ENCODE measurements around the gene MAOA.
"Not testable (repeated sequence)": the region's sequence is repeated elsewhere in the genome, so short reads cannot be mapped to it uniquely, and the experiment has no call there.

Gene MAOA

DNA sequence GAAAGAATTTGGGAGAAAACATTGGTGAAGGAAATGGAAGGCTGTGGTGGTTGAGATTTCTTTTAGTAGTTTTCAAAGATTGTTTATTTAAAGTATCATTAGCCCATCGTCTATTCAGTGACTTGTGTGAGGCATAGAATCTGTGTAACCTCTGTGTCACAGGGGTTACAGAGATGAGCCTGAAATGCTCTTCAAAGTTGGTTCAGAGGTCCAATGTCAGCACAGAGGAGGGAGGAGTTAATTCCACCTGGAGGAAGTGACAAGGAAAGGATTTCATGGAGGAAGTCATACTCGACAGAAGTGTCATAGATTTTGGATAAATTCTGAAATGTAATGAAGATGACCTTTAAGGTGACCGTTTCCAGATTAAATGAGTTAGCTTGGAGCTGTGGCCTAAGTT, 8.2 kb downstream of the MAOA start:
- DNase-seq, result no peak

DNA sequence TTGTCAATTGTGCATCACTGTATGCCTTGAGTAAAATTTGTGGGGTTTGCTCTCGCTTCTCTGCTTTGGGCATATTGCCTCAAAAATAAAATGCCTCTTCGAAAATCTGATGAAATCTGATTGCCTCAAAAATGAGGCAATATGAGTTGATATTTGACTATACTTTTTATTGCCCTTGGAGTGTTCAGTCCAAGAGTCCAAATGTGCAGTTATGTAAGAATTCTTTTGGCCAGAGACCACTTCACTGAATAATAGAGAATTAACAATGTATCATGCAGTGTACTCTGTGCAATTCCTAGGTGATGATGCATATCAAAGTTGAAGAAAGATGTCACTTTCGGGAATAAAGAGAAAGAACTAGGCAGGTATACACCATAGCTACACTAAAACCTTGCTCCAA, 8.6 kb downstream of the MAOA start:
- DNase-seq, result no peak

DNA sequence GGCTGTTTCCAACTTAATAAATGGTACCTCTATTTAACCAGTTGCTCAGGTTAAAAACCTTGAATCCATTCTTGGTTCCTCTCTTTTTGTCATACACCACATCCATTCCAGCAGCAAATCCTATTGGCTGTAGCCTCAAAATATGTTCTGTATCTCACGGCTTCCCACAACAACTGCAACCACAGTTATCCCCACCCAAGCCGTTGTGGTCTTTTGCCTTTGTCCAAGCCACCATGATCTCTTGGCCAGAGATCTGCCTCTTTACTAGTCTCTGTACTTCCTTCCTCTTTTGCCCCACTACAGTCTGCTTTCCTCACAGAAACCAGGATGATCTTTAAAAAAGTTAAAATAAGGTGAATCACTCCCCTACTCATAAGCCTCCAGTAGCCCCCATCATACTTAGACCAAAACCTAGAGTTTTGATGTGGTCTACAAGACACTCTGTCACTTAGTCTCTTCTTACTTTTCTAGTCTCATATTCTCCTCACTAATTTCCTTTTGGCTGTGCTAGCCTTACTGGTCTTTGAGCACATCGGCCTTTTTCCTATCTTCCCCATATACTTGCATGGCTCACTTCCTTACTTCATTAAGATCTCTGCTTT, 10.3 kb downstream of the MAOA start:
- DNase-seq, result no peak

DNA sequence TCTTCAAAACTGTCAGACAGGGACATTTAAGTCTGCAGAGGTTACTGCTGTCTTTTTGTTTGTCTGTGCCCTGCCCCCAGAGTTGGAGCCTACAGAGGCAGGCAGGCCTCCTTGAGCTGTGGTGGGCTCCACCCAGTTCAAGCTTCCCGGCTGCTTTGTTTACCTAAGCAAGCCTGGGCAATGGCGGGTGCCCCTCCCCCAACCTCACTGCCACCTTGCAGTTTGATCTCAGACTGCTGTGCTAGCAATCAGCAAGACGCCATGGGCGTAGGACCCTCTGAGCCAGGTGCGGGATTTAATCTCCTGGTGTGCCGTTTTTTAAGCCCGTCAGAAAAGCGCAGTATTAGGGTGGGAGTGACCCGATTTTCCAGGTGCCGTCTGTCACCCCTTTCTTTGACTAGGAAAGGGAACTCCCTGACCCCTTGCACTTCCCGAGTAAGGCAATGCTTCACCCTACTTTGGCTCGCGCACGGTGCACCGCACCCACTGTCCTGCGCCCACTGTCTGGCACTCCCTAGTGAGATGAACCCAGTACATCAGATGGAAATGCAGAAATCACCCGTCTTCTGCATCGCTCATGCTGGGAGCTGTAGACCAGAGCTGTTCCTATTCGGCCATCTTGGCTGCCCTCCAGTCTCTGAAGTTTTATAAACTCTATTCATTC, 20.0 kb downstream of the MAOA start:
- not testable (repeated sequence) for DNase-seq

DNA sequence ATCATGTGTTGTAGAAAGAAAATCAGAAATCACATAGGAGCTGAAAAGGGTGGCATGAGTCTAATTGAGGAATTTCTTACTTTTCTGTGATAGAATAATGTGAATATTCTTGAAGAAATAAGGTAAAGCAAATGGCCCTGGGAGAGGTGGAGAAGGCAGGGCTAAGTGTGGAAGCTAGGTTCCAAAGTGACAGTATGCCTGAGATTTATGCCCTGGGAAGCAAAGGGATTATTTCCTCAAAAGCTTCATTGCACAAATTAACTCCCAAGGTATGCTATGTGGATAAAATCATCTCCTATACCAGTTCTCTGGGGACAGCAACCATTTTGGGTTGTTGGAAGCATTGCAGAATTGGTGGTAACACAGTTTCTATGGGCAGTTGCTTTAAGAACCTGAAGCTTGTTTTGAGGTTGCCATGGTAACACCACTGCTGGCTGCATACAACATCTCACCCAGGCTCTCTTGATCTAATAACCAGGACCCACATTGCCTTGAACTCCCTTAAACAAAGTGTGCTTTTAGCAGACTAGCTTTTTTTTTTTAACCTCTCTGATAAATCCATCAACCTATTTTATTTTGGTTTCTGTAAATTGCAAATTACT, 21.0 kb downstream of the MAOA start:
- DNase-seq, result no peak

DNA sequence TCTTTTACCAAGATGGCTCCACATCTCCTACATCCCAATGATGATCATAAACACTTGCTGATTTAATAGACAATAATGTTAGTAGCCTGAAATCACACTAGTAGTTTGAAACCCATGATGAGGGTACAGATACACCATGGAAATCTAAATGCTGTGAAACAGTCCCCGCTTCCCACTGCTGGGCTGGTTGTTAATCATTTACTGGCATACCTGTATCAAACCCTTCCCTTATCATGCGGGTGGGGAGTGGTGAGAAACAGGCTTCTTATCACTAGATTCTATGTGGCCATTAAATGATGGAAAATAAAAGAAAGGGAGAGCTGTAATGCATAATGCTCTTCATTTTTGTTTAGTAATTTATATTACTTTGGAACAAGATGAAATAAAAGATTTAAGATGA, 21.9 kb downstream of the MAOA start:
- DNase-seq, result no peak

DNA sequence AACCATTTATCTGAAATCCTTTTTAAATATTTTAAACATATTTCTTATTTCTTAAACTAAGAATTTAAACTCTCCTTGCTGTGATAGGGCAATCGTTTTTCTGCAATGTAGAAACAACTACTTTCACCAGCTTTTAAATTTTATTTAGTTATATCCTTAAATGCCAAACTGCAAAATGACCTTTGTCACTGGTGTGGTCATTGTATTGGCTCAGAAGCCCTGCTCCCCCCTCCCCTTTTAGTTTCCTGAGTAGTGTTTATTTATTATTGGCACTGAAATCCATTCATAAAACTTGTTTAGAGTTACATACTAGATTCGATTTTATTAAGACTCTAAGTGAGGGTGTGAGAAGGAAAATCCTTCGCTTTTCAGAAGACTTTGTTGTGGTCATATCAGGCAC, 23.0 kb downstream of the MAOA start:
- DNase-seq, result no peak

DNA sequence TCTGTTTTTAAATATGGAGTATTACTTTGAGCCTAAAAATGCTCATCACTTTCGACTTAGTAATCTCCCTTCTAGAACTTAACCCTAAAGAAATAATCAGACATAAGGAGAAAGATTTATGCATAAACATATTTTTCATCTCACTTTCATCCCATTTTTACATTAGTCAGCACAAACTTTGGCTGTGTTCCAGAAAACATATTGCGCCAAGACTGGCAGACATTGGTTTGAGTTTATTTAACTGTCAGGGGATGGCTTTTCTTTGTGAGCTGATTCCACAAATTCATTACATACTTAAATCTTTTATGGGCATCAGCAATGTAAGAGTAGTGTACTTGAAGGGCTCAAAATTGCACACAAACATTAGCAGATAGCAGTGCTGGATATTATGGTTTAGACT, 23.7 kb downstream of the MAOA start:
- no peak for DNase-seq

DNA sequence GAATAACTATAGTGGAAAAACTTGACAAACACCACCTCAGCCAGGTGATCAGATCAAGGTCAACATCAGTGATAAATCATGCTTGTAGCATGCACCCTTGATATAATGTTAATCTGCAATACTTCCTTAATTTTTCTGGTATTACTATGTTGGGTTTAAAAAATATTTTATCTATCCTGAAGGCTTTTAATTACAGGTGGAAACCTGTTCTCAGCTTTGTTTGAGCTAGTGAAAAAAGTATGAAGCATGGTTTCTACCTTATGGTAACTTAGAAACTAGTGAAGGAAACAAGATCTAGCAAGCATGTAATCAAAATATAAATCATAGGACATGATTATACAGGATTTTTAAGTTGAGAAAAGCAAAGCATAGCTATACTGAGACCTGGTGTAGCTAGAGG, 26.6 kb downstream of the MAOA start:
- no peak for DNase-seq

DNA sequence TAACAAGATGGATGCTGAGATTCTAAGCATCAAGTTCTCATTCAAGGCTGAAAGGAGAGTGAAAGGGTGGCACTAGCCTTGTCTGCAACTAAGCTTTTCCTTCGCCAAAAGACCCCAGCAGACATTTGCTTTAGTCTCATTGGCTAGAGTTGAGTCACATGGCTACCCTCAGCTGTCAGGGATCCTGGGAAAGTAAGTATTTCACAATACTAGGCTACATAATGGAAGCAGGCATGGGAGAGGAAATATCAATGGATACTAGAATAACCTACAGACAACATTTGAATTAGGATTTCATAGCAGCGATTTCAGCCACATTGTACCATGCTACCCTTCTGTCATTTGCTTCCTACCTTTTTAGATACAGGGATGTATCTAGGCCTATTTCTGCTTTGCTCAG, 29.1 kb downstream of the MAOA start:
- no peak for DNase-seq

DNA sequence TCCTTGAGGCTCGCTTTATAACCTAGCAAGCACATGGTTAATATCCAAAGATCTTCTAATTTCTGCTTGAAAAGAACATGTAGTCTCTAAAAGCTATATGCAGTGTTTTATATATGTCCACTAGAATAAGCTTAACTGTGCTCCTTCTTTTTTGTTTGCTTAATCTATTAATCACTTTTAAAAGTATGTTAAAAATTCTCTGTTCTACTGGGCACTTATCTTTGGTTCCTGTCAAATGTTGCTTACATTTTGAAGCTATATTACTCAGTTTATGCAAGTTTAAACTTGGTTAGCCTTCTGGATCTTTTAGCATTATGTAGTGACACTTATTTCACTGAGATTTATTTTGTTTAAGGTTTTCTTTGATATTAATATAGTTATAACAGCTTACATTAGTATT, 32.5 kb downstream of the MAOA start:
- DNase-seq, result no peak

DNA sequence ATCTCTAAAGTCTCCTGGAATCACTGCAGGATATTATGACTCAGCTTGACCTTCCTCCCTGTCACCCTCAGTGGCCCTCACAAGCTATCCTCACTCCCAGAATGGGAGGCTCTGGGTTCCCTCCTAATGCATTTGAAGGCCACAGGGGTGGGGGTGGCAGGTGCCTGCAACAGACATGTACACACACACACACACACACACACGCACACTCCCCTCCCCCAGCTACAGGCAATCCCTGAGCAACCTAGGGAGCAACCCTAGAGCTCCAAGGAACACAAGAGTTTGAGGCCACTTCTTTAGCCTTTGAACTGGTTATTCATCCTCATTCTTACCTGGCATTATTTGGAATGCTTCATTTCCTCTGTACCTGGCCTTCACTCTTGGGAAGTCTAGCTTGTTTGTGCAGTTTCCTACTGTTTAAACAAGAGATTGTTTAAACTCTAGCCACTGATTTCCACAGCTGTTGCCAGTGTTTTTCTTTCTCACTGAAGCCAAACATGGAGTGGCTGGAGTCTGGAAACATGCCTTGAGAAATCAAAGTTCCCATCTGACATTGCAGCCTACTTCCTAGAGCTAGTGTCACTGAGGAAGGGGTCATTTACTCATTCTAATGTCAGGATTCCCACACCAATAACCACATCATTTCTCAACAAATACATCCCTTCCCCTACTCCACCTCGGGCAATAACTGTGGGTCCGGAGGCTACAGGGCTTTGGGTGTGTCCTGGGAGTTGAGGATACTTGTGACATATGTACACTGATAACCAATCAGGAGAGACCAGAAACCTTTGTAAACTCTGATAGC, 37.7 kb downstream of the MAOA start:
- no peak for DNase-seq

DNA sequence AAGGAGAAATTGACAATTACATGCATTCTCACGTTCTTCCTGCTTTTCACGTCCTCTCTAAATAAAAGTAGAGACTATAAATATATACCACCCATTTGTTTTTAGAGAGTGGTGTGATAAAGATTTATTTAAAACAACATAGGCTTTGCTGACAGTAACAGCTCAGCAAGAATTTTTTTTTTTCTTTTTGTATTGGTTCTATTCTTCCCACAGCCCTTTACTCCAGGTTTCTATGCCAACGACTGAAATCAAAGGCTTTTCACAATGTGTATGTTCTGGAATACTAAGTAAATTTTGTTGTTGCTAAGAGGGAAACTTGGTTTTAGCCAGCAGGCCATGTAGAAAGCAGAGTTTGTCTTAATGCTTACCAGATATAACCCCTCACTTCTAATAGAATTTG, 43.4 kb downstream of the MAOA start:
- DNase-seq, result no peak

DNA sequence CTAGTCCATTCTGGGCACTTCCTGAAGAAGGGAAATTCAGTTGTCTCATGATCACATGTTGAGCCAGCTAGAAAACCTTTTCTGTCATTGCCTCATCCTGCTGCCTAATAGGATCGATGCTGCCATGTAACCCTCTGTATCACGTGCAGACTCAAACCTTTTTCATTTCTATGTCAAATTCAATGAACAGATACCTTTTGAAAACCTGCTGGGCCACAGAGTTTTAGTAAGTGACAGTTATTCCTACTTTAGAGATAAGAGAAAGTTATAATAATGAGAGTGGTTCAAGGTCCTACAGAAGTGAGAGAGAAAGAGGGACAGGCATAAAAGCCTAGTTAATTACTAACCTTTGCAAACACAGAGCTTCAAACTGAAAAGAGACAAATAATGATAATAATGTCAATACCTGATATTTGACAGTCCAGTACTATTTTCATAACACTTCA, 46.0 kb downstream of the MAOA start:
- no peak for DNase-seq

DNA sequence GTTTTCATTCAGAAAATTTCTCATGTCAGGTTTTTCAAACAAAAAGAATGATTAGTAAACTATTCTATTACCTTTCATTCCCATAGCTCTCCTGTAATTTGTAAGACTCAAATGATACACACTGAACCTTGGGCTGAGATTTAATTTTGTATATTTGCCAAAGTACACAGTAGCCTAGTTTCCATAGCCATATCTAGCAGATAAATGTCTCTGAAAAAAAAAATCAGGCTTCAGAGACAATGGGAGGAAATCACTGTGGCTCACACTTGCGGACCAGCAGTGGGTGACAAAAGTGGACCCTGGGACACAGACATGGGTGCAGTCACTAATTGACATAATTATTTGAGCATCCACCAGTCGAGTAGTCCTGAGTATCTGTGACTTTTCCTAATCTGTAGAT, 46.6 kb downstream of the MAOA start:
- DNase-seq, result no peak

DNA sequence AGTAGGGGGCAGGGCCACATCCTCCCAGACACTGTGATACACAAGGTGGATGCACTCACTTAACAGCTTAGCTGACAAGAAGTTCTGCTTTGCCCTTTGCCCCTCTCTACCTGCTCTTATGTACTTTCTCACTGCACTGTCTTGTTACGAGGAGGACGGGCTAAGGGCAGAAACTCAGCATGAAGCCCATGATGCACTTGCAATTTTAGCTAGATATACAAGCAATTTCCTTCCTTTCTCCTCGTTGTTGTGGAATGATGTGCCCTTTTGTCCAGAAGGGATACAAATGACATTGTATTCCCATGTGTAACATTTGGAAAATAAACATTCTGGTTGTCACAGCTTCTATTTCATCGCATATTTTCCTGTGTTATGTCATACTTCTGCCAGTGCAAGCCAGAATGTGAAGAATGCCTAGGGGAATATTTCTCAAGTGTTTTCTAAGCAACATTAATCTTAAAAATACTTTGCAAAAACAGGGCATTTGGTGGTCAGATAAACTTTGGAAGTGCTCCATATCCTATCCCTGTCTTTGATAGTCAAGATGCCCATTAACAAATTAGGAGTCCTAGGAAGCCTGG, 47.2 kb downstream of the MAOA start:
- no peak for DNase-seq

DNA sequence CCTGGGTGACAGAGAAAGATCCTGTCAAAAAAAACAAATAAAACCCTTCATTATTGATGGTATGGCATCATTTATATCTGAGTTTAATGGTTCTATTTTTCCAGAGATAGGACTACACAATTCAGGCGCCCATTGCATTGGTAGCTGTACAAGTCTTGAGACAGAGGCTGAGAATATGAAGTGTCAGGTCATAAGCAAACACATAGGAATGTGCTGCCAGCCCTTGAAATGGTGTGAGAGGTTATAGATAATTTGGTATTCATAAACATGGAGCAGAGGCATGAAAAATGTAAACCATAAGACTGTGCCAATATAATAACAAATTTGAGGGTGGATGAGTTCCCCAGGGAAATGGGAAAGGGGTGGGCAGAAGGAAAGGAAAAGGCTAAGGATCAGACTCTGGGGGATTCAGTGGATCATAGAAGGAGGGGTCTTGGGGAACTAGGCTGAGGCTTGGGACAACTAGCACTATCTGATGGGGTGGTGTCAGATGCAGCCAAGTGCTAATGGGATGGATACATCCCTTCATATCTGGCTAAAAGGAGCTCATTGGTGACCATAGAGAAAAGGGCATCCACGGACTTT, 50.8 kb downstream of the MAOA start:
- no peak for DNase-seq

DNA sequence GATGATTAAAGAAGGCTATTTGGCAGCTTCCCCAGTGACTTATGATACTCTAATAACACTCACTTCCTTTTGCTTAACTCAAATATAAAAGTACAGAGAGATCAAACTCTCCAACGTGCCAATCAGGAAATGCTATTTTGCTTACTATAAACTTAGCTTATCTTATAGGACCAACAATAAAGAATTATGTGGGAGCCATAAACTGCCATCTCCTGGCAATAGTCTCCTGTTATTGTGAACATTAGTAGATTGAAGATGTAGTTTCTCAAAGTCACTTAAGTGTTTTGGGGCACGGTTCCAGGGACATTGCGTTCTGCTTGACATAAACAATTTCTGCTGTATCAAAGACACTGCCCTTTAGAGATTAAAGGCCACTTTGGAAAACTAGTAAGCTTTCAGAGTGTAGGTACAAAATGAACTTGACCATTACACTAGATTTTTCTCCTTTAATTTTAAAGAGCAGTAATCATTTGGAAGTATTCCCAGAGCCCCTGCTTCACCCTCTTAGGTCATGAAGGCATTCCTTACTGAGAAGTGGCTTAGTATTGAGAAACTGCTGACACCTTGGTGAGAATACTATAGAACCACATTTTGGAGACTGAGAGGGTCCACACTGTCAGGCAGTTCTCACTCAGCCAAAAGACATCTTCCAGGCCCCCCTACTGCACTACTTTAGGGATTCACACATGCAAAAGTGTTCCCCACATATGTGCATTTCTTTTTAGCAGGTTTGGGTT, 51.9 kb downstream of the MAOA start:
- no peak for DNase-seq

DNA sequence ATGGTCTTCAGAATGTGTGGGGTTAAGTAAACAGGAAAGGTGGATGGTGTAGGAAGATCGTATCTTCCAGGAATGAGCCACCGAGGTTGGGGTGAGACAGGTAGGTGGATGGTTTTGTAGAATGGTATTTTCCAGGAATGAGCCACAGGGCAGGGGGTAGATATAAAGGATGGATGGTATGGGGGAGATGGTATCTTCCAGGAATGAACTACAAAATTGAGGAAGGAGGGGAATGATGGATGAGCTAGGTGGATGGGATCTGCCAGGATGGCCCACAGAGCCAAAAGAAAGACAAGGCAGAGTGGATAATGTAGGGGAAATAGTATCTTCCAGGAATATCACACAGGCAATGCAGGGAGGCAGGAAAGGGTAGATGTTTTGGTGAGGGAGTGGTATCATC, 60.0 kb downstream of the MAOA start:
- DNase-seq, result no peak

DNA sequence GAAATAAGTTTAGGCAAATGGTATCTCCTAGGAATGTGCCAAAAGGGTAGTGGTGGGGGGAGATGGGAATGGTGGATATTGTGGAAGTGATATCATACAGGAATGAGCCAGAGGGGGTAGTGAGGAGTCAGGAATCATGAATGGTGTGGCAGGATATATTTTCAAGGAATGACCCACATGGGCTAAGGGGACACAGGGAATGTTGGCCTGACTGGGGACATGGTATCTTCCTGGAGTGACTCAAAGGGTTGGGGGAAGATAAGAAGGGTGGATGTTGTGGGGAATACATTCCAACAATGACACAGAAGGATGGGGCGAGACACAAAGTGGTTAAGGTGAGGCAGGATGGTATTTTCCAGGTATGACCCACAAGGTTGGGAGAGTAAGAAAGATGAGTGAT, 60.6 kb downstream of the MAOA start:
- DNase-seq, result no peak

DNA sequence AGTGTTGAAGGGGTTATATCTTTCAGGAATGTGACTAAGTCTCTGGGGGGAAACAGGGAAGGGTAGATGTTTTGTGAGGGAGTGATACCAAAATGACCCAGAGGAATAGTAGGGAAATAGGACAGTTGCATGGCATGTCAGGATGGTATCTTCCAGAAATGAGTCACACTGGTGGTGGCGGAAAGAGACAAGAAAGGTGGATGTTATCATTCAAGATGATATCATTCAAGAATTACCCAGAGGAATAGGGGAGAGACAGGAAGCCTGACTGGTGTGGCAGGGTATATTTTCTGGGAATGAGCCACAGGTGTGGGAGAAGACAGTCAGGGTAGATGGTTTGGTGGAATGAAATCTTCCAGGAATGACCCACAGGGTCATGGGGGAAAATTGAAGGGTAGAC, 61.1 kb downstream of the MAOA start:
- no peak for DNase-seq

DNA sequence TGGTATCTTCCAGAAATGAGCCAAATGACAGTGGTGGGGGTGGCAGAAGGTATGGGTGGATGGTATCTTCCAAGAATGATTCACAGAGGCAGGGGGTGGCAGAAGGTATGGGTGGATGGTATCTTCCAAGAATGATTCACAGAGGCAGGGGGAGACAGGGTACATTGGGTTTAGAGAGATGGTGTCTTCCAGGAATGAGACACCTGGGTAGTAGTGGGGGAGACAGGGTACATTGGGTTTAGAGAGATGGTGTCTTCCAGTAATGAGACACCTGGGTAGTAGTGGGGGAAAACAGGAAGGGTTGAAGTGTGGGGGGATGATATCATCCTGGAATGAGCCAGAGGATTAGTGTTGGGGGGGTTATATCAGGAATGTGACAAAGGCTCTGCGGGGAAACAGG, 62.0 kb downstream of the MAOA start:
- DNase-seq, result no peak

Measured in activated CD4-positive, CD25-positive, alpha-beta regulatory T cell treated with anti-CD3 and anti-CD28 coated beads, Interleukin-2, amount 50 U/mL, for 72 hours (primary cell).